Adrenal gland (tissue), 5 donors: Measurements from ENCODE around the gene ARHGEF7.

Source experiments
- CTCF ChIP-seq, 6 experiments: fragments of 450-650 bp in 4 of 6; fragments of 200-600 bp in 2 of 6; sonication (generic) in 1 of 6; IDR thresholded peaks; 1 replicate in 5 of 6; 2 replicates in 1 of 6; pipeline versions ENCODE4 v1.5.1 to v1.8.0; 2016 to 2021; ENCODE audit warnings: antibody characterized with exemption in 6 of 6, mild to moderate bottlenecking in 2 of 6, moderate library complexity in 1 of 6
- POLR2A ChIP-seq, 2 donors: fragments of 450-650 bp; IDR thresholded peaks; one replicate each; pipeline ENCODE4 v1.6.1; 2017; ENCODE audit warnings: antibody characterized with exemption in 2 of 2, mild to moderate bottlenecking in 2 of 2, moderate library complexity in 1 of 2
- donor health status: DM: no; HTN: no; CAD: no.

GRCh38 chr13:111319521-111319920 lies 204.4 kb downstream of the ARHGEF7 start:
- no peak for TF ChIP-seq POLR2A (IDR thresholded peaks at IDR 0.05)
- TF ChIP-seq CTCF (IDR thresholded peaks at IDR 0.05) = no peak
